PFSK-1 (cell line): ENCODE data around the gene MED28.

Experiments used
- FOXP2 ChIP-seq: optimal IDR thresholded peaks from 2 replicates; pipeline ENCODE3; 2011; ENCODE audit warnings: borderline replicate concordance, control low read depth, inconsistent platforms; ENCODE audit not compliant: insufficient read depth; ENCODE audit errors: extremely low read length, extremely low read depth
- POLR2AphosphoS5 ChIP-seq: IDR thresholded peaks from 2 replicates; pipeline ENCODE4 v1.6.1; 2012; ENCODE audit warnings: low read depth, mild to moderate bottlenecking, control low read depth, low read length, moderate library complexity
- SIN3A ChIP-seq: IDR thresholded peaks from 2 replicates; pipeline ENCODE4 v1.6.1; 2012; ENCODE audit warnings: mild to moderate bottlenecking, low read length, moderate library complexity, borderline replicate concordance; ENCODE audit not compliant: insufficient read depth
- TAF1 ChIP-seq: IDR thresholded peaks from 2 replicates; pipeline ENCODE4 v1.6.1; 2012; ENCODE audit warnings: low read length, control low read depth, borderline replicate concordance; ENCODE audit not compliant: insufficient read depth
- TF ChIP-seq, protein P1 (sequence below), 2 experiments: IDR thresholded peaks; 2 replicates each; pipeline versions ENCODE4 v1.6.1 to v1.8.0; 2011 to 2012; ENCODE audit warnings: low read depth in 2 of 2, low read length in 2 of 2, control low read depth in 1 of 2, inconsistent platforms in 1 of 2, mild to moderate bottlenecking in 1 of 2, moderate library complexity in 1 of 2; ENCODE audit not compliant: insufficient read depth in 1 of 2

Gene MED28

DNA sequence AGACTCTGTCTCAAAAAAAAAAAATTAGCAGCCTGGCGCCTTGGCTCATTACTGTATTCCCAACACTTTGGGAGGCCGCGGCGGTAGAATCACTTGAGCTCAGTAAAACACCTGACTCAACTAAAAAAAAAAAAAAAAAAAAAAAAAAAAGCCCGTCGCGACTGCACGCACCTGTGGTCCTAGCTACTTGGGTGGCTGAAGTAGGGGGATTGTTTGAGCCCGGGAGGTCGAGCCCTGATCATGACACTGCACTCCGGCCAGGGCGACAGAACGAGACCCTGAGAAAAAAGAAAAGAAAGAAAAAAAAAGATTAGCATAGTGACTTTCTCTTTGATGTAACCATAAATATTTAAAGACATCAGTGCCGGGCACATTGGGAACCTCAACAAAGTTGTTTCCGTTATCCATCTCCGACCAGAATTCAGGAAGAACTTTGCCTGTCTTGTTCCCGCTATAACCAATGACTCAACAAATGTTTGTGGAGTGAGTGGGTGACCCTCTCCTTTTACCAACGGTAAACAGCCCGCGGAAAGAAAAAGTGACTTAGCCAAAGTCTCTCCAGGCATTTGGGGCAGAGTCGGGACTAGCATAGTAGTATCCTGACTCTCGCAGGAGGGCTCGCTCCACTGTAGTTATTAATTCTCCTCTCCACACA is 553 bp upstream of the MED28 start:
- TF ChIP-seq, protein P1, sequence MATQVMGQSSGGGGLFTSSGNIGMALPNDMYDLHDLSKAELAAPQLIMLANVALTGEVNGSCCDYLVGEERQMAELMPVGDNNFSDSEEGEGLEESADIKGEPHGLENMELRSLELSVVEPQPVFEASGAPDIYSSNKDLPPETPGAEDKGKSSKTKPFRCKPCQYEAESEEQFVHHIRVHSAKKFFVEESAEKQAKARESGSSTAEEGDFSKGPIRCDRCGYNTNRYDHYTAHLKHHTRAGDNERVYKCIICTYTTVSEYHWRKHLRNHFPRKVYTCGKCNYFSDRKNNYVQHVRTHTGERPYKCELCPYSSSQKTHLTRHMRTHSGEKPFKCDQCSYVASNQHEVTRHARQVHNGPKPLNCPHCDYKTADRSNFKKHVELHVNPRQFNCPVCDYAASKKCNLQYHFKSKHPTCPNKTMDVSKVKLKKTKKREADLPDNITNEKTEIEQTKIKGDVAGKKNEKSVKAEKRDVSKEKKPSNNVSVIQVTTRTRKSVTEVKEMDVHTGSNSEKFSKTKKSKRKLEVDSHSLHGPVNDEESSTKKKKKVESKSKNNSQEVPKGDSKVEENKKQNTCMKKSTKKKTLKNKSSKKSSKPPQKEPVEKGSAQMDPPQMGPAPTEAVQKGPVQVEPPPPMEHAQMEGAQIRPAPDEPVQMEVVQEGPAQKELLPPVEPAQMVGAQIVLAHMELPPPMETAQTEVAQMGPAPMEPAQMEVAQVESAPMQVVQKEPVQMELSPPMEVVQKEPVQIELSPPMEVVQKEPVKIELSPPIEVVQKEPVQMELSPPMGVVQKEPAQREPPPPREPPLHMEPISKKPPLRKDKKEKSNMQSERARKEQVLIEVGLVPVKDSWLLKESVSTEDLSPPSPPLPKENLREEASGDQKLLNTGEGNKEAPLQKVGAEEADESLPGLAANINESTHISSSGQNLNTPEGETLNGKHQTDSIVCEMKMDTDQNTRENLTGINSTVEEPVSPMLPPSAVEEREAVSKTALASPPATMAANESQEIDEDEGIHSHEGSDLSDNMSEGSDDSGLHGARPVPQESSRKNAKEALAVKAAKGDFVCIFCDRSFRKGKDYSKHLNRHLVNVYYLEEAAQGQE (IDR thresholded peaks at IDR 0.05; ENCODE audit: insufficient read depth in 1 of 2, low read depth in 2 of 2, low read length in 2 of 2): no peak
- TF ChIP-seq TAF1 (no peak), SIN3A (no peak), POLR2AphosphoS5 (no peak), FOXP2 (no peak)

DNA sequence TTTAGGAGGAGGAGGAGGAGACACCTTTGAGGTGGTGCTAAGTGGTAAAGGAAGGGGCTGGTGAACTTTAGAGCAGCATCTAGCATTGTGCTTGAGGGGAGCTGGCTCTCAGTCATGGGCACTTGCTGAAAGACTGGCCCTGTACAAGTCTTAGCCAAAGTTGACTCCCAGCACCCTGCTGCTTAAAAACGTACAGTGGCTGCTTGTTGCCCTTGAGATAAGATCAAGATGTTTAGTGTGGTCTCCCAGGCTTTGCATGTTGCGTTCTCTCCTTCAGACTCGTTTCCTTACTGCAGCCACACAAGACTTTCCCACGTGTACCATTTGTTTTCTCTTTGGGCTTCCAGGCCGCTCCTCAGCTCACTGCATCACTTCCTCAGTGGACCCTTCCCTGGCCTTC is 1.8 kb downstream of the MED28 start:
- no peak for TF ChIP-seq SIN3A
- no peak for TF ChIP-seq TAF1
- no peak for TF ChIP-seq POLR2AphosphoS5
- no peak for TF ChIP-seq FOXP2
- TF ChIP-seq, protein P1 (IDR thresholded peaks at IDR 0.05; ENCODE audit: insufficient read depth in 1 of 2, low read depth in 2 of 2, low read length in 2 of 2): no peak

DNA sequence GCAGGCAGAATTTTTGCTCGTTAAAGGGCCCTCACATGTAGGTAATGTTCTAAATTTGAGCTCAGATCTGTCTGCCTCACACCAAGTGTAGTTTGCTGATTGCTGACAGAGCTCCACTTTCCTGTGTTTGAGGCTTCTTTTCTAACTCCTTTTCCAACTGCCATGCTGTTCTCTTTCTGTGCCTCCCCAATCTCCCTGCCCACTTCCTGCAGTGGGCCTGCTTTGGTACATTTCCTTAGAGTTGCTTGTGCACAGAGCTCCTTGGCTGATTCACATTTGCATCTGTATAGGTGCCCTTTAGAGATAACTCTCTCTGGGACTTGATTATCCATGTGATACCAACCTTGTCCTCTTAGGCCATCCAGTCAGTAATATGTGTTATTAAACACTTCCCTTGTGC is 4.5 kb downstream of the MED28 start:
- TF ChIP-seq FOXP2 (no peak), POLR2AphosphoS5 (no peak), TAF1 (no peak), SIN3A (no peak)
- TF ChIP-seq, protein P1 (IDR thresholded peaks at IDR 0.05; ENCODE audit: insufficient read depth in 1 of 2, low read depth in 2 of 2, low read length in 2 of 2): no peak

DNA sequence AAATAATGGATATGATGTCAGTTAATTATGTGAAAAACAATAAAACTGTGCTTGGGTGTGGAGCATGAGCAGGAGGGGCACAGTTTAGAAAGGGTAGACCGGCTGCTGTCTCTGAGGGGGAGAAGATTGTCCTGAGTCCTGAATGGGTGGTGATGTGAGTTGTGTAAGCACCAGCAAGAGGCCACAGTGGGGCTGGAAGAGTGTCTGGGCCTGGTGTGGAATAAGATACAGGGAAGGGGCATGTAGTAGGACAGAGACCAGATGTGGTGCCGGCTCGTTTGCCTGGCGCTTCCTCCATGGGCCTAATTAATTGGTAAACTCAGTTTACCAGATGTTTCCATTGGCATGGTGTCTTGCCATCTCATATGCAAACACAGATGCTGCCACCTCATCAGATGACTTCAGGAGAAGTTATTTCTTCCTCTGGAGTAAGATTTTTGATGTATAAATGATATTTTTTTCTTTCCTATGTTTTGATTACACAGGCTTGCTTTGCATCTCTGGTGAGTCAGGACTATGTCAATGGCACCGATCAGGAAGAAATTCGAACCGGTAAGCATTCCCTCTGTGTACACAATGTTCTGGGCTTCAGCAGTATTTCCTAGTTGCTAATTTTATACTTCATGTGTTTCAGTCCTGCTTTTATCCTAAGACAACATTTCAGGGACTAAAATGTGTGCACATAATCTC is 5.1 kb downstream of the MED28 start:
- TF ChIP-seq SIN3A: no peak
- TF ChIP-seq TAF1: no peak
- no peak for TF ChIP-seq POLR2AphosphoS5
- TF ChIP-seq, protein P1 (IDR thresholded peaks at IDR 0.05; ENCODE audit: insufficient read depth in 1 of 2, low read depth in 2 of 2, low read length in 2 of 2): no peak
- TF ChIP-seq FOXP2: no peak
